Measurements from ENCODE around the gene XRCC5. TPM values are rescaled to one million over a fixed set of nuclear protein-coding genes. Genes with fewer than 3 reads are reported as not detected.

XRCC5 gene
- total and polyA plus RNA-seq, 2 of the 8 experiments (the other 6 are each of a cell fraction or from before 2014, with no cell fraction given), result 308 to 644 TPM

GRCh38 chr2:216245391-216245975 lies 136.3 kb downstream of the XRCC5 start:
- CTCF ChIA-PET (ENCODE audit: partially characterized antibody), result no interaction called here
- H2AFZ ChIP-seq (ENCODE audit: low read length), result no peak overlapping the region; the same call in 1 of the 2 replicates
- H3K4ac ChIP-seq (replicated peaks; ENCODE audit: insufficient read length, low read depth, low read length), result no peak overlapping the region
- H3K79me1 ChIP-seq (ENCODE audit: low read depth, low read length), result no peaks in the 10 kb centered on the region
- H3K4me2 ChIP-seq (ENCODE audit: insufficient read depth in 1 of 2, low read depth in 2 of 2, low read length in 2 of 2), result no peak overlapping the region
- H3K18ac ChIP-seq (ENCODE audit: extremely low read depth, low read length), result no peak overlapping the region
- H4K91ac ChIP-seq (replicated peaks; ENCODE audit: insufficient read length, low read length), result no peak overlapping the region
- H2AK5ac ChIP-seq (ENCODE audit: low read depth, low read length), result no peak overlapping the region
- DNase-seq (ENCODE audit: low read depth in 1 of 2, low spot score in 2 of 2), result peak in 1 of 2 experiments; percentile 35
- FAIRE-seq, result no peak
- no peak overlapping the region for H3K56ac ChIP-seq (replicated peaks; ENCODE audit: insufficient read length, low read depth, low read length)
- H3K79me2 ChIP-seq (ENCODE audit: control insufficient read depth in 1 of 2, insufficient read depth in 2 of 2, low read length in 2 of 2), result no peaks in the 10 kb centered on the region
- H4K8ac ChIP-seq (ENCODE audit: extremely low read depth, insufficient read depth, low read length), result no peak overlapping the region
- no peaks in the 10 kb centered on the region for H4K20me1 ChIP-seq (replicated peaks in 1 of 2; ENCODE audit: control insufficient read depth in 1 of 2, insufficient read depth in 2 of 2, low read length in 2 of 2)
- peaks cover 3 to 9% (median 5%) of the 10 kb centered on the region in 4 experiments; a peak in 5 of 7 replicates for H3K4me1 ChIP-seq (replicated peaks in 1 of 4; ENCODE audit: control insufficient read depth in 3 of 4, insufficient read depth in 4 of 4, low read length in 3 of 4)
- no peak overlapping the region for H3K14ac ChIP-seq (ENCODE audit: insufficient read length)
- no peak overlapping the region for H3K23ac ChIP-seq (ENCODE audit: insufficient read length)
- no peak overlapping the region for H3K27ac ChIP-seq (ENCODE audit: low read depth, low read length)
- POLR2A ChIA-PET (ENCODE audit: partially characterized antibody), result no interaction called here
- no peak overlapping the region for H2BK20ac ChIP-seq (ENCODE audit: low read length)
- no peaks in the 10 kb centered on the region for H3K9me3 ChIP-seq (ENCODE audit: insufficient read depth in 2 of 2, low read depth in 1 of 2, low read length in 1 of 2)
- no peak overlapping the region for H2BK5ac ChIP-seq (ENCODE audit: low read depth, low read length)
- WGBS, 2 experiments (ENCODE audit: extremely low coverage in 1 of 2, insufficient coverage in 1 of 2, insufficient read length in 1 of 2, insufficient replicate concordance in 2 of 2, low coverage in 1 of 2, low lambda C conversion rate in 2 of 2, missing lambda C conversion rate in 1 of 2), result 83% methylated on average over 6 of the region's 6 CpGs; no CpG with 5 or more reads in 1 of the 2 experiments
- no peak overlapping the region for H2BK15ac ChIP-seq (ENCODE audit: low read length)
- no peaks in the 10 kb centered on the region for H3K23me2 ChIP-seq (ENCODE audit: low read depth, low read length)
- no peak overlapping the region for H2BK12ac ChIP-seq (ENCODE audit: low read depth, low read length)
- H2BK120ac ChIP-seq (replicated peaks; ENCODE audit: low read depth, low read length), result no peak overlapping the region
- H4K5ac ChIP-seq (ENCODE audit: insufficient read length, low read depth, low read length), result no peak overlapping the region
- no peaks in the 10 kb centered on the region for H3K36me3 ChIP-seq (ENCODE audit: control insufficient read depth in 2 of 4, insufficient read depth in 4 of 4, low read length in 3 of 4)
- no peak overlapping the region for H3K4me3 ChIP-seq (ENCODE audit: extremely low read depth in 1 of 4, insufficient read depth in 2 of 4, low read depth in 3 of 4, low read length in 4 of 4)
- no peak overlapping the region for H3K9ac ChIP-seq (replicated peaks in 1 of 4; ENCODE audit: extremely low read depth in 1 of 4, low read depth in 3 of 4, low read length in 3 of 4)
- no peaks in the 10 kb centered on the region for H3K27me3 ChIP-seq (replicated peaks in 1 of 4; ENCODE audit: control insufficient read depth in 3 of 4, extremely low read depth in 1 of 4, insufficient read depth in 3 of 4, low read length in 3 of 4)
- no peak for TF ChIP-seq TAF1 (IDR thresholded peaks at IDR 0.05; ENCODE audit: low read depth, low read length)
- TF ChIP-seq EZH2 (IDR thresholded peaks at IDR 0.05; ENCODE audit: low read depth, low read length, severe bottlenecking), result no peak
- TF ChIP-seq POLR2AphosphoS5 (IDR thresholded peaks at IDR 0.05; ENCODE audit: low read depth, low read length), result no peak
- no peak for TF ChIP-seq SP2 (IDR thresholded peaks at IDR 0.05; ENCODE audit: low read length)
- no peak for TF ChIP-seq CTCF (IDR thresholded peaks at IDR 0.05; ENCODE audit: control extremely low read depth in 1 of 3, insufficient read depth in 1 of 3, low read depth in 1 of 3, low read length in 3 of 3)
- TF ChIP-seq KDM1A (IDR thresholded peaks at IDR 0.05; ENCODE audit: borderline replicate concordance, low read length), result no peak
- no peak for TF ChIP-seq SIX5 (IDR thresholded peaks at IDR 0.05; ENCODE audit: low read depth, low read length)
- TF ChIP-seq SP4 (IDR thresholded peaks at IDR 0.05; ENCODE audit: low read length), result no peak
- TF ChIP-seq CHD2 (IDR thresholded peaks at IDR 0.05; ENCODE audit: low read length), result no peak
- TF ChIP-seq POU5F1 (IDR thresholded peaks at IDR 0.05; ENCODE audit: low read depth, low read length), result no peak
- TF ChIP-seq KDM4A (IDR thresholded peaks at IDR 0.05; ENCODE audit: low read depth, low read length, severe bottlenecking), result no peak
- TF ChIP-seq SIN3A (conservative IDR thresholded peaks at IDR 0.05 in 1 of 2, IDR thresholded peaks at IDR 0.05 in 1 of 2; ENCODE audit: low read depth in 1 of 2, low read length in 2 of 2), result no peak

Data from H1 (cell line).